ENCODE measurements around the gene NCBP3.

Gene NCBP3

DNA sequence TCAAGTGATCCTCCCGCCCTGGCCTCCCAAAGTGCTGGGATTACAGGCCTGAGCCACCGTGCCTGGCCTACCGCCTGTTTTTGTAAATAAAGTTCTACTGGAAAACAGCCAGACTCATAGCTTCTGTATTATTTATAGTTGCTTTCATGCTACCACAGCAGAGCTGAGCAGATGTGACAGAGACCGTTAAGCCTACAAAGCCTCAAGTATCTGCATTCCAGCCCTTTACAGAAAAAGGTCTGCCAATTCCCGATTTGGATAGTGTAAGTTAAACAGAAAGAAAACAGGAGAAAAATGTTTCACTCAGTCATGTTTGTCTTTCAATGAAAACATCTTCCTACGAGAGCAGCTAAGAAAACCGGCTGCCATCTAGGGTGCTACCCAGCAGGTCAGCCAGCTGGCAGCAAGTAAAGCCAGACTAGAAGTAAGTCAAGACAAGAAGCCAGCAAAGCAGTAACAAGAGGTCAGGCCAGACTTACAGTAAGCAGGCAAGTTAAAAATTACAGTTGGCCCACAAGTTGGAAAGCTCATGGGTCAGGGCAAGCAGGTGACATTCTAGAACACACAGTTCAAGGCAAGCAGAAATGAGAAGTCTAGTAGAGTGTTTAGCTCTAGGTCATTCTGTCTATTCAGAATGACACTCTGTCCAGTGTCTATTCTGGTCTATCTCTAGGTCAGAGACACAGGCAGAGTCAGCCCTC lies 17.7 kb downstream of the NCBP3 start:
- H3K27me3 ChIP-seq (ENCODE audit: control insufficient read depth, insufficient read depth, low read length): no peaks in the 10 kb centered on the region
- no peak overlapping the region for H3K4me2 ChIP-seq (ENCODE audit: low read length)
- no peak overlapping the region for H3K27ac ChIP-seq
- TF ChIP-seq, protein P1, sequence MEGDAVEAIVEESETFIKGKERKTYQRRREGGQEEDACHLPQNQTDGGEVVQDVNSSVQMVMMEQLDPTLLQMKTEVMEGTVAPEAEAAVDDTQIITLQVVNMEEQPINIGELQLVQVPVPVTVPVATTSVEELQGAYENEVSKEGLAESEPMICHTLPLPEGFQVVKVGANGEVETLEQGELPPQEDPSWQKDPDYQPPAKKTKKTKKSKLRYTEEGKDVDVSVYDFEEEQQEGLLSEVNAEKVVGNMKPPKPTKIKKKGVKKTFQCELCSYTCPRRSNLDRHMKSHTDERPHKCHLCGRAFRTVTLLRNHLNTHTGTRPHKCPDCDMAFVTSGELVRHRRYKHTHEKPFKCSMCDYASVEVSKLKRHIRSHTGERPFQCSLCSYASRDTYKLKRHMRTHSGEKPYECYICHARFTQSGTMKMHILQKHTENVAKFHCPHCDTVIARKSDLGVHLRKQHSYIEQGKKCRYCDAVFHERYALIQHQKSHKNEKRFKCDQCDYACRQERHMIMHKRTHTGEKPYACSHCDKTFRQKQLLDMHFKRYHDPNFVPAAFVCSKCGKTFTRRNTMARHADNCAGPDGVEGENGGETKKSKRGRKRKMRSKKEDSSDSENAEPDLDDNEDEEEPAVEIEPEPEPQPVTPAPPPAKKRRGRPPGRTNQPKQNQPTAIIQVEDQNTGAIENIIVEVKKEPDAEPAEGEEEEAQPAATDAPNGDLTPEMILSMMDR (IDR thresholded peaks at IDR 0.05): no peak
- H3K4me1 ChIP-seq: no peaks in the 10 kb centered on the region
- no peak overlapping the region for H2AFZ ChIP-seq
- no peaks in the 10 kb centered on the region for H3K36me3 ChIP-seq (ENCODE audit: control insufficient read depth, insufficient read depth, low read length)
- H3K9ac ChIP-seq: no peak overlapping the region
- peaks cover 2% of the 10 kb centered on the region for H3K79me2 ChIP-seq
- H3K4me3 ChIP-seq (ENCODE audit: low read depth, low read length): no peak overlapping the region
- H3K9me3 ChIP-seq (ENCODE audit: control insufficient read depth, low read length): no peaks in the 10 kb centered on the region

DNA sequence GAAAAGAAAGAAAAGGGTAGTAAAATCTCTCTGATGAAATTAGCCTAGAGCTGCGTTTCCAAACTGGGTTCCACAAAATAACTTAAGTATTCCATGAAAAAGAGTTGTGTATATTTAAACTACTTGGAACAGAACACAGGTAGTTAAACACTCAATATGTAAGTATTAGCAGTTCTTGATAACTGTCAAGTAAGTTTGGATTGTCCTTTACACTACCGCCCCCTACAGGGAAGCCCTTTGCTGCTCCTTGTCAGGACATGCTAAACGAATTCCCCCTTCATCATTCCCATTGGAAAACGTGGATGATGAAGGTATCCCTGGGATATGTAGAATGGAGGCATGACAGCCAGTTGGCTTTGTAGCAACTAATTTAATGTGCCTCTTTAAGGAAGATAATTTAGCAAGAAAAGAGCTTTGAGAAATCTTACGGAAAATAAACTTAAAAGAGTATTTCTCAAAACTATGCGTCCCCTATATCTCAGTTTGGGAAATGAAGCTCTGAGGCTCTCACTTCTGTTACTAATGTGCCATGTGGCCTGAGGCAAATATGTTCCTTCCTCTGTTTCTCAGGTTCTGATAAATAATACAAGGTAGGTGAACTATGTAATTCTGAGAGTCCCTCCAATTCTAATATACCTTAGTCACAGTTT lies 18.8 kb downstream of the NCBP3 start:
- Histone ChIP-seq H3K79me2 (peaks cover 2% of the 10 kb centered on the region), H3K4me3 (ENCODE audit: low read depth, low read length) (no peak overlapping the region), H3K9ac (no peak overlapping the region), H3K4me1 (no peaks in the 10 kb centered on the region), H3K27ac (no peak overlapping the region), H3K4me2 (ENCODE audit: low read length) (no peak overlapping the region), H3K36me3 (ENCODE audit: control insufficient read depth, insufficient read depth, low read length) (no peaks in the 10 kb centered on the region), H3K27me3 (ENCODE audit: control insufficient read depth, insufficient read depth, low read length) (no peaks in the 10 kb centered on the region), H3K9me3 (ENCODE audit: control insufficient read depth, low read length) (no peaks in the 10 kb centered on the region), H2AFZ (no peak overlapping the region)
- TF ChIP-seq, protein P1 (IDR thresholded peaks at IDR 0.05): peak; percentile 45

DNA sequence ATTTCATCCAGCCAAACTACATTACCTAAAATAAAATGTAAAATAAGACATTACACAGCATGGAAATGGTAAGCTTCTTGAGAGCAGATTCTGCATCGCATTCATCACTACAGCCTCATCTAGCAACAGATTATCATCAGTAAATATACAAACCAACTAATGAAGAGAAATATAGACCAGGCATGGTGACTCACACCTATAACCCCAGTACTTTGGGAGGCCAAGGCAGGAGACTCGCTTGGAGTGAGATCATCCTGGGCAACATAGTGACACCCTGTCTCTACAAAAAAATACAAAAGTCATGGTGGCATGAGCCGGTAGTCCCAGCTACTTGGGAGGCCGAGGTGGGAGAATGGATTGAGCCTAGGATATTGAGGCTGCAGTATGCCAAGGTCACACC lies 19.9 kb downstream of the NCBP3 start:
- Histone ChIP-seq H3K27ac (no peak overlapping the region), H3K9ac (no peak overlapping the region), H3K4me1 (no peaks in the 10 kb centered on the region), H3K27me3 (ENCODE audit: control insufficient read depth, insufficient read depth, low read length) (no peaks in the 10 kb centered on the region), H3K36me3 (ENCODE audit: control insufficient read depth, insufficient read depth, low read length) (no peaks in the 10 kb centered on the region), H3K4me3 (ENCODE audit: low read depth, low read length) (no peak overlapping the region), H3K79me2 (peaks cover 2% of the 10 kb centered on the region), H2AFZ (no peak overlapping the region), H3K9me3 (ENCODE audit: control insufficient read depth, low read length) (no peaks in the 10 kb centered on the region), H3K4me2 (ENCODE audit: low read length) (no peak overlapping the region)
- TF ChIP-seq, protein P1 (IDR thresholded peaks at IDR 0.05): no peak

DNA sequence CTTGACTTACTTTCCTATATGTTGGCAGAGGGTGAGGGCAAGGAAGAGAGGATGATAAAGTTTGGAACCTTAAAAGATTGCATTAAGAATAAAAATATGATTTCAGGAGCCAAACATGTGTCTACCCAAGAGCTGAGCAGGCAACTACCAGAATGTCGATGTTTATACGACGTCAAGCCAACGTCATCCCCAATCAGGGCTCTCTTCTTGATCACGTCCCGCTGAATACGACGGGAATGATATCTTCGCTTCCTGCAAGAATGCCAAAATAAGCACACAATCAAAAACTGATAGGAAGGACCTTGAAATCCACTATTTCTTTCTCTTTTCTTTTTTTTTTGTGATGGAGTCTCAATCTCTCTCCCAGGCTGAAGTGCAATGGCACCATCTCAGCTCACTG lies 24.9 kb downstream of the NCBP3 start:
- Histone ChIP-seq H3K27ac (no peak overlapping the region), H3K36me3 (ENCODE audit: control insufficient read depth, insufficient read depth, low read length) (no peaks in the 10 kb centered on the region), H3K9me3 (ENCODE audit: control insufficient read depth, low read length) (no peaks in the 10 kb centered on the region), H2AFZ (no peak overlapping the region), H3K4me3 (ENCODE audit: low read depth, low read length) (no peak overlapping the region), H3K4me2 (ENCODE audit: low read length) (no peak overlapping the region), H3K9ac (no peak overlapping the region), H3K27me3 (ENCODE audit: control insufficient read depth, insufficient read depth, low read length) (no peaks in the 10 kb centered on the region), H3K79me2 (no peaks in the 10 kb centered on the region), H3K4me1 (no peaks in the 10 kb centered on the region)
- TF ChIP-seq, protein P1 (IDR thresholded peaks at IDR 0.05): no peak

DNA sequence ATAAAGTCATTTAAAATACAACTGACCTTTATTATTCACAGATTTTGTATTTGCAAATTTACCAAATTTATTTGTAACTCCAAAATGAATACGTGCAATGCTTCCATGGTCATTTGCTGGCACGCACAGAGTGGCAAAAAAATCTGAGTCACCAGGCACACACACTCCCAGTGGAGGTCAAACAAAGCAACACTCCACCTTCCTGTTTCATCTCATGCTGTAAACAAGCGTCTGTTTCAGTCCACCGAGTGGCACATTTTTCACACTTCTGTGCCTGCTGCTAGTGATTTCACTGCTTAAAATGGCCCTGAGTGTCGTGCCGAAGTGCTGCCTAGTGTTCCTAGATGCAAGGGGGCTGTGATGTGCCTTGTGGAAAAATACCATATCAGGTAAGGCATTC lies 27.3 kb downstream of the NCBP3 start:
- TF ChIP-seq, protein P1 (IDR thresholded peaks at IDR 0.05): no peak
- Histone ChIP-seq H3K9me3 (ENCODE audit: control insufficient read depth, low read length) (no peaks in the 10 kb centered on the region), H3K9ac (no peak overlapping the region), H3K36me3 (ENCODE audit: control insufficient read depth, insufficient read depth, low read length) (no peaks in the 10 kb centered on the region), H3K4me3 (ENCODE audit: low read depth, low read length) (no peak overlapping the region), H3K27me3 (ENCODE audit: control insufficient read depth, insufficient read depth, low read length) (no peaks in the 10 kb centered on the region), H2AFZ (no peak overlapping the region), H3K4me1 (no peaks in the 10 kb centered on the region), H3K79me2 (no peaks in the 10 kb centered on the region), H3K4me2 (ENCODE audit: low read length) (no peak overlapping the region), H3K27ac (no peak overlapping the region)
